ENCODE results near the gene PHF2.

- TF ChIP-seq TAF1 (IDR thresholded peaks at IDR 0.05; ENCODE audit: borderline replicate concordance, low read depth, low read length) = no peak
- no peak for TF ChIP-seq CTCF (IDR thresholded peaks at IDR 0.05)
- TF ChIP-seq GABPA (IDR thresholded peaks at IDR 0.05; ENCODE audit: low read depth) = no peak
- TF ChIP-seq POLR2AphosphoS5 (IDR thresholded peaks at IDR 0.05; ENCODE audit: low read depth, low read length) = no peak
These were observed 44.8 kb downstream of the PHF2 start for GRCh38 chr9:93620881-93621820.

All from SK-N-SH (cell line).